SK-N-SH (cell line): ENCODE results near the gene COL23A1. TPM values are rescaled to one million over a fixed set of nuclear protein-coding genes. Genes with fewer than 3 reads are reported as not detected.

Experiments
- CTCF ChIA-PET: fragments of 300-600, 350-600 bp; formaldehyde crosslinking; extraction: SDS; loops from one replicate; lab custom pipeline; 2021; lab: Yijun Ruan, JAX
- POLR2A ChIA-PET: fragments of 350-600 bp; sonication (Branson Sonifier 250); formaldehyde crosslinking; extraction: SDS; loops from one replicate; lab custom pipeline; 2020; ENCODE audit warnings: antibody characterized with exemption, inconsistent platforms; lab: Yijun Ruan, JAX
- DNase-seq: peaks from one replicate; pipeline ENCODE4 v3.0.0; 2012
- H2AFZ ChIP-seq: fragments of 200-600 bp; sonication (generic); 2 replicates; pipeline ENCODE4 v1.8.1; 2016; ENCODE audit warnings: antibody characterized with exemption, mild to moderate bottlenecking, low read depth
- H3F3A ChIP-seq: fragments of 200-600 bp; sonication (generic); replicated peaks from 2 replicates; pipeline ENCODE3; 2016; ENCODE audit warnings: antibody characterized with exemption, mild to moderate bottlenecking; ENCODE audit not compliant: insufficient read depth
- H3K27ac ChIP-seq, 2 experiments: fragments of 200-500 bp in 1 of 2; fragments of 200-600 bp in 1 of 2; sonication (Bioruptor generic) in 1 of 2; sonication (generic), shearing (Covaris generic) in 1 of 2; 2 replicates each; pipeline versions ENCODE4 v1.5.1 to v1.6.1; 2014 to 2016; ENCODE audit warnings: low read depth in 2 of 2, inconsistent platforms in 1 of 2, low read length in 1 of 2, mild to moderate bottlenecking in 1 of 2, mixed read lengths in 1 of 2
- H3K27me3 ChIP-seq: fragments of 200-600 bp; sonication (generic), shearing (Covaris generic); 2 replicates; pipeline ENCODE4 v1.6.1; 2016; ENCODE audit warnings: mixed run types; ENCODE audit not compliant: insufficient read depth
- H3K36me3 ChIP-seq, 2 experiments: fragments of 200-500 bp in 1 of 2; fragments of 200-600 bp in 1 of 2; sonication (Bioruptor generic) in 1 of 2; sonication (generic) in 1 of 2; replicated peaks in 1 of 2; 2 replicates each; pipeline versions ENCODE3 to v1.5.1; 2014 to 2016; ENCODE audit warnings: low read length in 1 of 2, mild to moderate bottlenecking in 1 of 2; ENCODE audit not compliant: insufficient read depth in 2 of 2, control insufficient read depth in 1 of 2
- H3K4me1 ChIP-seq, 2 experiments: fragments of 200-500 bp in 1 of 2; fragments of 200-600 bp in 1 of 2; sonication (Bioruptor generic) in 1 of 2; sonication (generic), shearing (Covaris generic) in 1 of 2; 2 replicates each; pipeline versions ENCODE4 v1.5.1 to v1.6.1; 2014 to 2016; ENCODE audit warnings: low read depth in 1 of 2, low read length in 1 of 2, mixed run types in 1 of 2; ENCODE audit not compliant: insufficient read depth in 2 of 2, control insufficient read depth in 1 of 2
- H3K4me2 ChIP-seq: fragments of 200-600 bp; sonication (generic), shearing (Covaris generic); 2 replicates; pipeline ENCODE4 v1.6.1; 2017; ENCODE audit warnings: mixed run types
- H3K4me3 ChIP-seq, 2 experiments: fragments of 200-500 bp in 1 of 2; fragments of 200-600 bp in 1 of 2; sonication (Bioruptor generic) in 1 of 2; sonication (generic), shearing (Covaris generic) in 1 of 2; 2 replicates each; pipeline versions ENCODE4 v1.5.1 to v1.8.1; 2014 to 2016; ENCODE audit warnings: low read depth in 2 of 2, inconsistent platforms in 1 of 2, low read length in 1 of 2, mild to moderate bottlenecking in 1 of 2, mixed read lengths in 1 of 2, moderate library complexity in 1 of 2
- H3K79me2 ChIP-seq: fragments of 200-600 bp; sonication (generic); 2 replicates; pipeline ENCODE4 v1.8.1; 2017; ENCODE audit warnings: mild to moderate bottlenecking; ENCODE audit not compliant: insufficient read depth
- H3K9ac ChIP-seq: fragments of 200-600 bp; sonication (generic); 2 replicates; pipeline ENCODE4 v1.6.1; 2017; ENCODE audit warnings: mixed run types
- H3K9me2 ChIP-seq: fragments of 200-600 bp; sonication (generic); 2 replicates; pipeline ENCODE4 v1.6.1; 2017; ENCODE audit warnings: mixed run types
- H3K9me3 ChIP-seq: fragments of 200-600 bp; sonication (generic); 2 replicates; pipeline ENCODE4 v1.6.1; 2017; ENCODE audit warnings: mixed run types, mild to moderate bottlenecking, moderate library complexity
- H4K20me1 ChIP-seq: fragments of 200-600 bp; sonication (generic); 2 replicates; pipeline ENCODE4 v1.6.1; 2017; ENCODE audit warnings: mild to moderate bottlenecking, mixed run types; ENCODE audit not compliant: insufficient read depth
- EP300 ChIP-seq, 2 experiments: IDR thresholded peaks; 2 replicates each; pipeline versions ENCODE4 v1.4.0 to v1.6.1; 2012; ENCODE audit warnings: borderline replicate concordance in 1 of 2, low read depth in 1 of 2, low read length in 1 of 2
- FOSL2 ChIP-seq: IDR thresholded peaks from 2 replicates; pipeline ENCODE4 v1.4.0; 2012; ENCODE audit warnings: low read depth, mild to moderate bottlenecking, moderate library complexity, borderline replicate concordance
- GABPA ChIP-seq: IDR thresholded peaks from 2 replicates; pipeline ENCODE4 v1.4.0; 2012; ENCODE audit warnings: low read depth, mild to moderate bottlenecking
- MAX ChIP-seq: IDR thresholded peaks from 2 replicates; pipeline ENCODE4 v1.4.0; 2012; ENCODE audit warnings: low read depth
- POLR2AphosphoS5 ChIP-seq: IDR thresholded peaks from 2 replicates; pipeline ENCODE4 v1.6.1; 2012; ENCODE audit warnings: low read depth, low read length
- RFX5 ChIP-seq: IDR thresholded peaks from 2 replicates; pipeline ENCODE4 v1.6.1; 2012; ENCODE audit warnings: mild to moderate bottlenecking, improper control_type of control experiment, low read length
- RXRA ChIP-seq: IDR thresholded peaks from 2 replicates; pipeline ENCODE4 v1.4.0; 2012; ENCODE audit warnings: low read depth, mild to moderate bottlenecking, borderline replicate concordance
- SIN3A ChIP-seq: IDR thresholded peaks from 2 replicates; pipeline ENCODE4 v1.6.1; 2012; ENCODE audit warnings: low read depth, mild to moderate bottlenecking, low read length, moderate library complexity, borderline replicate concordance
- TCF12 ChIP-seq: IDR thresholded peaks from 2 replicates; pipeline ENCODE4 v1.4.0; 2012
- WGBS: methylation state at CpG from one replicate; pipeline ENCODE4 v1.1.6; 2017; ENCODE audit warnings: low lambda C conversion rate; 5-methylcytosine and 5-hydroxymethylcytosine counted together
- polyA plus RNA-seq, 3 experiments: library from polyadenylated mRNA; depleted of rRNA; stranded (reverse); fragments of >200 nt; gene quantifications; 2 replicates each; pipeline ENCODE4 v1.2.3, GENCODE V29; 2012
- TF ChIP-seq, protein P1 (sequence below): fragments of 150-350 bp; IDR thresholded peaks from 2 replicates; pipeline ENCODE4 v1.6.1; 2017; ENCODE audit warnings: antibody characterized with exemption, low read length, low read depth, borderline replicate concordance
- TF ChIP-seq, protein P2 (sequence below): IDR thresholded peaks from 2 replicates; pipeline ENCODE4 v1.4.0; 2012; ENCODE audit warnings: low read depth, borderline replicate concordance

The COL23A1 gene
- polyA plus RNA-seq, 1 of the 3 experiments (the other 2 are of a cell fraction): 0.10 TPM

- Histone ChIP-seq H3F3A (no peaks in the 10 kb centered on the region), H3K9ac (no peak overlapping the region), H4K20me1 (no peaks in the 10 kb centered on the region), H3K36me3 (no peaks in the 10 kb centered on the region), H3K4me2 (no peak overlapping the region), H3K9me3 (no peaks in the 10 kb centered on the region), H3K79me2 (no peaks in the 10 kb centered on the region), H3K4me3 (no peak overlapping the region), H3K9me2 (no peaks in the 10 kb centered on the region), H3K4me1 (peaks cover 0 to 32% of the 10 kb centered on the region in 2 experiments; a peak in 2 of 4 replicates), H3K27me3 (no peaks in the 10 kb centered on the region), H3K27ac (no peak overlapping the region), H2AFZ (no peak overlapping the region)
- ChIA-PET CTCF (no interaction called here), POLR2A (no interaction called here)
- WGBS: 41% methylated on average over 8 of the region's 8 CpGs
- no peak for DNase-seq
- TF ChIP-seq FOSL2 (no peak), GABPA (no peak), TCF12 (no peak)
- TF ChIP-seq, protein P1, sequence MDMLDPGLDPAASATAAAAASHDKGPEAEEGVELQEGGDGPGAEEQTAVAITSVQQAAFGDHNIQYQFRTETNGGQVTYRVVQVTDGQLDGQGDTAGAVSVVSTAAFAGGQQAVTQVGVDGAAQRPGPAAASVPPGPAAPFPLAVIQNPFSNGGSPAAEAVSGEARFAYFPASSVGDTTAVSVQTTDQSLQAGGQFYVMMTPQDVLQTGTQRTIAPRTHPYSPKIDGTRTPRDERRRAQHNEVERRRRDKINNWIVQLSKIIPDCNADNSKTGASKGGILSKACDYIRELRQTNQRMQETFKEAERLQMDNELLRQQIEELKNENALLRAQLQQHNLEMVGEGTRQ: no peak
These were observed 132.1 kb downstream of the COL23A1 start for GRCh38 chr5:178458140-178458539.

DNA sequence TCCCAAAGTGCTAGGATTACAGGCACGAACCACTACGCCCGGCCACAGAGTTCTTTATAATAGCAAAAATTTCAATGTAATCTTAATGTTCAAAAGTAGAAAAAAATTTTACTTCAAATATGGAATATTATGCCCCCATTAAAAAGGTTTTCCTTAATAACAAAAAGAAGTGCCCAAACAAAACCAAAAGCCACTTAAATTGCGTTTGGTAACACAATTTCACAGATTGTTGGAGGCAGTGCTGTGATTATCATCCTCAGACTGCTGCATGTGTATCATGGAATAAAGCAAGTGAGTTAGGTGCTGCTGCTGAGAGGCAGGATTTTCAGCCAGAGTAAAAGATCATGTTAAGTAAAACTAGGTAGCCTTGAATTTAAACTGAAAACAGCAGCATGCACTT is 132.7 kb downstream of the COL23A1 start:
- Histone ChIP-seq H3K9me2 (no peaks in the 10 kb centered on the region), H3K4me3 (no peak overlapping the region), H2AFZ (no peak overlapping the region), H3F3A (no peaks in the 10 kb centered on the region), H3K4me2 (no peak overlapping the region), H3K36me3 (no peaks in the 10 kb centered on the region), H3K79me2 (no peaks in the 10 kb centered on the region), H4K20me1 (no peaks in the 10 kb centered on the region), H3K9me3 (no peaks in the 10 kb centered on the region), H3K27ac (no peak overlapping the region), H3K9ac (no peak overlapping the region), H3K27me3 (no peaks in the 10 kb centered on the region), H3K4me1 (peaks cover 0 to 39% of the 10 kb centered on the region in 2 experiments; a peak in 2 of 4 replicates)
- CTCF ChIA-PET: no interaction called here
- TF ChIP-seq EP300 (IDR thresholded peaks at IDR 0.05; ENCODE audit: borderline replicate concordance in 1 of 2, low read depth in 1 of 2, low read length in 1 of 2): no peak
- TF ChIP-seq, protein P2, sequence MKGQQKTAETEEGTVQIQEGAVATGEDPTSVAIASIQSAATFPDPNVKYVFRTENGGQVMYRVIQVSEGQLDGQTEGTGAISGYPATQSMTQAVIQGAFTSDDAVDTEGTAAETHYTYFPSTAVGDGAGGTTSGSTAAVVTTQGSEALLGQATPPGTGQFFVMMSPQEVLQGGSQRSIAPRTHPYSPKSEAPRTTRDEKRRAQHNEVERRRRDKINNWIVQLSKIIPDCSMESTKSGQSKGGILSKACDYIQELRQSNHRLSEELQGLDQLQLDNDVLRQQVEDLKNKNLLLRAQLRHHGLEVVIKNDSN: no peak
- TF ChIP-seq SIN3A: no peak
- 37% methylated on average over 4 of the region's 4 CpGs for WGBS
- POLR2A ChIA-PET: no interaction called here
- no peak for DNase-seq

GRCh38 chr5:178455480-178455835 is 134.7 kb downstream of the COL23A1 start:
- H3K4me2 ChIP-seq: no peak overlapping the region
- WGBS: 73% methylated on average over 13 of the region's 14 CpGs
- H3K9ac ChIP-seq: no peak overlapping the region
- no peaks in the 10 kb centered on the region for H3K9me3 ChIP-seq
- H3K79me2 ChIP-seq: no peaks in the 10 kb centered on the region
- H3K9me2 ChIP-seq: no peaks in the 10 kb centered on the region
- H2AFZ ChIP-seq: no peak overlapping the region
- no peaks in the 10 kb centered on the region for H3F3A ChIP-seq
- H3K27ac ChIP-seq: peak overlapping the region in 1 of 2 experiments; percentile 99; a peak in 1 of 4 replicates
- no peak overlapping the region for H3K4me3 ChIP-seq
- CTCF ChIA-PET: interaction anchor here (0.9 to 1.4 kb wide), 2 partner anchors 96 to 108 kb away, joined by 3 read pairs; no protein-coding TSS in a partner anchor
- DNase-seq: no peak
- no peaks in the 10 kb centered on the region for H3K36me3 ChIP-seq
- peaks cover 0 to 38% of the 10 kb centered on the region in 2 experiments; a peak in 2 of 4 replicates for H3K4me1 ChIP-seq
- POLR2A ChIA-PET: no interaction called here
- TF ChIP-seq POLR2AphosphoS5: no peak
- no peak for TF ChIP-seq MAX
- TF ChIP-seq RXRA: no peak
- TF ChIP-seq RFX5: no peak
- TF ChIP-seq, all 33 proteins: peak for 0
- no peaks in the 10 kb centered on the region for H4K20me1 ChIP-seq
- no peaks in the 10 kb centered on the region for H3K27me3 ChIP-seq
